DMS 273 treated with DMSO at 0.1 percent for 48 hours (cell line): ENCODE results near the gene PLXNA2.

ENCODE experiments used
- DNase-seq: peaks from one replicate; lab custom pipeline; 2025; lab: John Stamatoyannopoulos, UW

Gene PLXNA2

DNA sequence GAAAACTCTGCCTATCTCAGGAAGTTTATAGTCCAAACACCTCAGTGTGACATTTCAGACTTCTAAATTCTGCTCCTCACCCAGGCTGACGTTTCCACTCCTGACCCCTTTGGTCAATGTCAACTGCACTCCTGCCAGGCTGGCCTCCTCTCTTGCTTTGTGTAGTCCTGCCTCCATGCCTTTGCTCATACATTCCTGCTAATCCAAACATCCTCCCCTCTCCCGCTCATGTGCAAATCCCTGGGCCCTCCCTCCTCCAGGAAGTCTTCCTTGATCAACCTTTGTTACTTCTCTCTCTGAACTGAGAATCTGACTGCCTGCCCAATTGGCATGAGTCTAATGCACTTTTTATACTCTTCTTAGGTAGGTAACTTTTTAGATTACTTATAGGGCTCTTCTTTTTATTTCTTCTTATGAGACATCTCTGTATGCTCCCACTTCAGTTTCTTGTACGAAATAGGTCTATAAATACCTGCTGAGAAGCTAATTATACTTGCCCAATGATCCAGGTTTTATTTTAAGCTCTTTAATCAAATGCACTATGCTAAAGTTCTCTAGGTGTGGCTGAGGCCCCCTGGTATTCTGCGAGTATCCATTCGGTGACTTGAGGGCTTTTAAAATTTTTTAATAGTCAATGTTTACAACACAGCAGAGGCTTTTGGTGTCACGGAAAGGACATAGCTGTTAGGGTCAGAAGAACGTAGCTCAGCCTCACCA lies 128.1 kb downstream of the PLXNA2 start:
- no peak for DNase-seq

DNA sequence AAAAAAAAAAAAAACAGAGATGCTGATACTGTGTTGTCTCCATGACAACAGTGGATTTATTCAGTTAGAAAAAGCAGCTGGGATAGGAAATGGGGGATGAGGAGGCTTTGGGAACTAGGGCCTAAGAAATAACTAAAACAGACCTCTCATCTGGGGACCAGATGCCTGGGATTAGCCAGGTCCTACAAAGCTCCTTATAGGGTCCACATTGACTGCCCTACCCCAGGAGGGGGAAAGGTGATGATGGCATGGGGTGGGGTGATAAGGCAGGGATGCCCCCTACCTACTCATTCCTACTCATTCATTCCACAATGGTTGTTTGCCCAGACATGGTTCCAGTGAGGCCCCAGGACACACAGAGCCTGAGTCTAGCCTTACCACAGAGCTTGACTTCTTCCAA lies 131.2 kb downstream of the PLXNA2 start:
- no peak for DNase-seq

GRCh38 chr1:208112401-208112800 lies 131.8 kb downstream of the PLXNA2 start:
- DNase-seq = no peak

DNA sequence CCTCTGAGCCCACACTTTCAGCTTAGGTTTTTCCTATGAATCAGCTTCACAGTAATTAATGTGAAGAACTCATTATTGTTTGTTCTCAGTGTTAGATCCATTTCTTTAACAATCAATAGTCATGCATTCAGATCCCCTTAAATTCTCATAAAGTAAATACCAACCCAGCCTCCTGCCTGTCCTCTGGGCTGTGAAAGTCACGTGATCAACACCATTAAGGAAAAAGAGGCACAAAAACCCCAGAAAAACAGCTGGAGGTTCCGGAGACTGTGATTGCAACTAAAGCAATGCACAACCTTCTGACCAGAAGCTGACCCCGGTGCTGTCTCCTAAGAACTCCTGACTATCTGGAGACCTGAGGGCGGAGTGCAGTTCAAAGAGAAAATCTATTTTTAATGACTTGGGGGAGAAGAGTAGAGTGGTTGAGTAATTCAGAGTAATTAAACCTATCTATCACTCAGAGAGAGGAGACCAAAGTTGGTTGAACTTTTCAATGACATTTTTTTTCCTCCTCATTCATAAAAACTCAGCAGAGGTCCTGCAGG lies 132.5 kb downstream of the PLXNA2 start:
- DNase-seq = no peak

DNA sequence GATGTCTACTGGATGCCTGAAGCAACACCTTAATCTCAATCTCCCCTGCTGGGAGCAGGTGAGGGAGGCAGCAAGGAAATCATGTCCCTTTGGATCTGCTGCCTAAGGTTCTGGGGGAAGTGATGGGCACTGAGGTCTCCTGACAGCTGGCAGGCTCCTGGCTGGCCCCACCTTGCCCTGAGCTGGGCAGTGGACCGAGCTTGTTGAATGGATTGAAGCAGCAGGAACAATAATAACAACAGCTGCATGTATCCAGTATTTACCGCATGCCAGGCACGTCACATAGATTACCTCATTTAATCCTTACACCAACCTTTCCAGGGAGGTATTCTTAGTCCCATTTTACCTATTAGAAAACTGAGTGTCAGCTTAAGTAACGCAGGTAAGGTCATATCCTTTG lies 133.9 kb downstream of the PLXNA2 start:
- DNase-seq = no peak

GRCh38 chr1:208108646-208109330 lies 135.4 kb downstream of the PLXNA2 start:
- DNase-seq = no peak

DNA sequence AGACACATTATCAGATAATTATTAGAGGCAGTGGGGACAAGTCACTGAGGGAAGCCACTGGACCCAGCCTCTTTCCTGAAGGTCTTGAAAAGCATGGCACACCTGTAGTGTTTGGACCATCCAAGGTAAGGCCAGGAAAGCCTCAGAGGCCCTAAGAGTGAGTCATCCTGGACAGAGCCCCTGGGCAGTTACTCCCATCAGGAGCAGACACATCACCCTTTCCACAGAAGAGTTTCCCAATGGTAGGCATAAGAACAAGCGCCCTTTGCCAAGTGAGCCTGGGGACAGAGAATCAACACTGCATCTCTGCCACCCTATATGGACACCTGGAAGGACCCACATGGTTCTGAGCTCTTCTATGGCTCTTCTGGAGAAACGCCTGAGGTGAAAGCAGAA lies 136.0 kb downstream of the PLXNA2 start:
- DNase-seq = no peak

DNA sequence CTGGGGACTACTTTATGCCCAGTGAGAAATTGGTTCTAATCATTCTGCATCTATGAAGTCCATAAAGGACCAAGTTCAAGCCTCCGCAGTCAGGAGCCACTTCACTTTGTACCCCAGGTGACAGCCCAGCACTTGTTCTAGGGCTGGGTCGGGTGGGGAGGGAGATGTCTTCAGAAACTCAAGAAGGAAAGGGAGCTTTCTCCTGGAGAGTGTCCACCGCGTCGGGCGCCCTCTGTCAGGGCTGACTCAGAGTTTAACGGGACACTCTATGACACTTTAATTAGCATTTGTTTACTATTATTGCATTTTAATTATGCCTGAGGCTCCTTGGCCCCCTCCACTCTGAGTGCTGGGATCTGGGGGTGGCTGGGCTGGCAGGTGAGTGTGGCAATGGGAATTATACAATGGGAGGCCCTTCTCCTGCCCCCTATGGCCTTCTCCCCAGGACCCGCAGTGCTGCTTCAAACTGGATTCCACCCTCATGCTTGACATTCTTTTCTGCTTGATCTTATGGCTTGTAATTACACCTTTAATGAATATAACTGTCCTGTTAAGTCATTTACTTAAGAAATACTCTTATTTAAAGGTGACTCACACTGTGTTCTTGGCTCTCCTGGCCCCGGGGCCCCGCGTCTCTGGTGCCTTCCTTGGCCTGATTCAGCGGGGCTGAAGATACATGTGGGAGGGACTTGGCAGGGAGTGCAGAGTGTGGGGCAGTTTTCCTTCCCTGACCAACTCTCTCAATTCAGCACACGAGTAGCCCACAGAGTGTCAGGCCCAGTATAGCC lies 136.6 kb downstream of the PLXNA2 start:
- DNase-seq = no peak

GRCh38 chr1:208106218-208106617 lies 138.0 kb downstream of the PLXNA2 start:
- no peak for DNase-seq

DNA sequence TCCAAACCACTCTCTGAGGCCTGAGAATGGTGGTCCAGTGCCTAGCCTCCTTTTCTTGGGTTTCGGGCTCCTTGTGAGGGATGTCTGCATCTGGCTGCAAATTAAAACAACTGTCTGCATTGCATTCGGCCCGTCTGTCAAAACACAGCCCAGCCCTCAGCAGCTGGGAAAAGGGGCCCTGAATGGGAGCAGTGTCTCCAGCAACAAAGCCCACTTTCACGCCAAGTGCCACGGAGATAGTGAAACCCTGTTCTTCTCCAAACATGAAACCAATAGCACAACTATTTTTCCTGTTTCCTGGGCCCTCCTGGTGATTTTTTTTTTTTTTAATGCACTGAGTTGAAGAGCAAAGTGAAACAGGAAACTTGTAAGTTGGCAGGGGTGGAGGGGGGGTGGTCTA lies 138.4 kb downstream of the PLXNA2 start:
- no peak for DNase-seq

DNA sequence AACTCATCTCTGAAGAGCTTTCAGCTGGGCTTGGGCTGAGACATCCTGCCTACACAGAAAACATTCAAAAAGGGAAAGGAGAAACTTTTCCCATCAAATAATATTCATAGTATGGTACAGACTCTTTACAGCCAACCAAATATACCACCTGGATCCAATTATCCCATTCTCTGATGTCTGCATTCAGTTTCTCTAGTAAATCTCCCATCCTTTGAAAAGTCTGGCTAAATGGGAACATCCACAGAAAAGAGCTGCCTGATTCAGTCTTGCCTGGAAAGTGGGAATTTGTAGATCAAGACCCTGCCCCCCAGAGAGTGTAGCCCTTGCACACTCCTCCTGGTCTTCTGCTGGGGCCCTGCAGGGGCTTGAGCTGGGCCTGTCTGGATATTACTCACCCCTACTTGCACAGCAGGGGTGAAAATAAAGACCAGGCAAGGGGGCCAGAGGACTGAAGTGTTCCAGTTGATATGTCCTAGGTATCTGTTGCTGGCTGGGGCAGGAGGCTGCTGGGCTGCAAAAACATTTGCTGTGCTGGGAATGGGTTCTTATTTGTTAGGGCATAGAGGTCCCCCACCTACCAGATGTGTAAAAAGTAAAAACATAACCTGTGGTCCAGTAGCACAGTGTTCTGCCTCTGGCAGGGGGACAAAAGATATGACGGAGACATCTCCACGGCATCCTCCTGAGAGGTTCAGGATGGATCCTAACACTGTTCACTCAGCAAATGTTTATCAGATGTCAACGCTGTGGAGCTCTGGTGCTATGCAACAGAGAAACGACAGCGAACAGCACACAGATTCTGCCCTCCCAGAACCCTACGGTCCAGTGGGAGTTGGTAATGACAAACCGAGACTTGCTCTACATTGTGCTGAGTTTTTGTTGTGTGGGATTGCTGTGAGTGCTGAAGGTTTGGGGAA lies 140.3 kb downstream of the PLXNA2 start:
- DNase-seq = no peak

DNA sequence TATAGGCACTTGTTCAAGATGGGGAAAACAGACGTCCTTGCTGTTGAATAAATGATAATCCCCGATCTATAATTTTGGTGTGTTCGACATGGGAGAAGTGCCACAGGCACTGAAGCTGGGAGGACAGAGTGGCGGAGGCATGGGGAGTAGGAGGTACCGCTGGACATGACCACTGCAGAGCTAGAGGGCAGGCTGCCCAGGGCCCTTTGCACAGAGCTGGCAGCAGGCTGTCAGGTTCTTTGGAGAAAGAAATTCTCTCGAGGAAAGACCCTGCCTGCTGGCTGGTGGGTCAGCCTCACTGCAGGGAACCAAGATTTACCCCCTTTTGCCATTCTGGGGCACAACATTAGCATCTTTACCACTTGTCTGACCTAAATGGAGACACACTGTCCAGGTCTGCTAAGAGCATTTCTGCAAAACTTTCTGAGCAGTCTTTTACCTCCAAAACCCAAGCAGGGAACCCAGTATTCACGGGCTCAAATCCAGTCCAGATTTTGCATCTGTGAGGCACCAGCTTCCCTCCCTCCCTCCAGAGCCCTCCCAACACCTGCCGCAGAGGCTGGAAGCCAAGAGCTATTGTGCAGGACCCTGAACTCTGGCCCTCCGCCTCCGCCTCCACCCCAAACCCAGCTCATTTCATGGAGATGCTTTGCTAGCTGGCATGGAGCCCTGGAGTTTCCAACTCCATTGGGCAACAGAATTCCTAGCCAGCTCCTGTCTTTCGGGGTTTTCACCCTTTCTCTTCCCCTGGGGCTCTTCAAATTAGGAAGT lies 142.3 kb downstream of the PLXNA2 start:
- peak; percentile 88 for DNase-seq

DNA sequence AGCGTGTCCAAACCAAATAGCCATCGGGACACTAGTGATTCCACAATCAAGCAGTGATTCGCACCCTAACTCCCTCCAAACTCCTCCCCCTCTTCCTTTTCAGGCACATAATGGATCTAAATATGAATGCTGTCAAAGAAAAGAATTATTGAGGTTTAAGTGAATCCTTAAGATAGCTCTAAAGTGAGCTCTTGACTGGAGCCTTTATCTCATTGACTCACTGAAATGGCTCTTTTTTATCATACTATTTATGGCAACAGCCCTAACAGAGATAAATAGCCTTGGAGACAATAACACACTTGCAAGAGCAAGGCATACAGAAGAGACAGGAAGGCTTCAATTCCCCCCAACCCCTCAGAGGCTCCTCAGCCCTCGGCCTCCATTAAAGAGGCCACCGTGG lies 143.3 kb downstream of the PLXNA2 start:
- DNase-seq = no peak

GRCh38 chr1:208100106-208100505 lies 144.1 kb downstream of the PLXNA2 start:
- no peak for DNase-seq

DNA sequence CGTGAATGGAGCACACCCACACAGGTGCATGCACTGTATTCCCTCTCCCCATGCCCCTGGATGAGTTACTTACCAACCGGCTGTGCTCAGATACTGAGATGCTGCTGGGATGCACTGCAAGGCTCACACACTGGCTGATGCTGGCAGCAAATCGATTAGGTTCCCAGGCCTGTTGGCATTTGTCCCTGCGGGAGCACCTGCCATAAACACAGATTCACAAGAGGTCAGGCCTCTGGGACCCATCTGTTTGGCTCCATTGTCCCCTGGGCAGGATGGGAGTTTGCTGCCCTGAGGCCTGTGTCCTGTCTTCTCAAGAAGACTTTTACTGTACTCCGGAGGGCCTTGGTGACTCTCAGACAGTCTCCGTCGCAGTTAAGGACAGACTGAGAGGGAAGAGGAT lies 145.4 kb downstream of the PLXNA2 start:
- DNase-seq = no peak

DNA sequence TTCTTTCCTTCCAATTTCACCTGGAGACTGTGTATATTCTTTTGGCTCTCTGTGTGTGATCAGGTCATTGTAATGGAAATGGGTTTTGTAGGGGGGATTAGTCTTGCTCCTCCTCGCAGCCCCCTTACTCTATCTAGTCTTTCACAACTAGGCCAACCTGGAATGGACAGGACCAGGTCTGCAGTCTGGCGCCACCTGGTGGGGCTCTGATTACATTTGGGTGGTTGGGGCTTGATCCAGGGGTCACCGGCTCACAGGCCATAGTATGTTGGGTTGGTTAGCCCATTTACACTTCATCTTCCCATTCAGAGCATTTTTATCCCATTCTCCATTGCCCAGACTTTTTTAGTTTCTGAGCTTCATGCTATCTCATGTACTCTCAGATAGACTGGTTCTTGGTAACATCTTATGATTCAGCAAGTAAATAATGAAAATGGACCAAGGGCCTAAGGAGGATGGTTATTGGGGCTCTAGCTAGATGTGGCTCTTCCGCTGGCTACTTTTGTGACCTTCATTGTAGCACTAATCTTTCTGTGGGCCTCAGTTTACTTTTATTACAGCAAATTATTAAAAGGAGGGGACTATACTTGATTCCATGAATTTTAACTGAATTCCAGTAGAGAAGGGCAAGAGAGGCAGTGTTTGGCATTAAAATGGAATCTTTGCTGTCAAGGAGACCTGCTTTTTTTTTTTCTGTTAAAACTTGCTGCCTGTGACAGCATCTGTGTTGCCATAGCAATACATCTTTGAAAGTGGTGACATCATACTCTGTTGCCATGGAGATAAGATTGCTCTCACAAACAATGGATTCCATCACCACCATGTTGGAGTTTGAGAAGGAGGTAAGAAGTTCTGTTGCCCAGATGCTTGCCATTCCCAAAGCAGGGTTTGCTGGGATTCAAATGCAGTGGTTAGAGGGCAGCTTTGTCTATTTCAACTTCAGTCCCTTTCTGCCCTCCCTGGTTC lies 150.1 kb downstream of the PLXNA2 start:
- no peak for DNase-seq

GRCh38 chr1:208093046-208093445 lies 151.1 kb downstream of the PLXNA2 start:
- DNase-seq = no peak

GRCh38 chr1:208090388-208091301 lies 153.5 kb downstream of the PLXNA2 start:
- DNase-seq = no peak
